IMR-90 (cell line): ENCODE results near the gene CMC2. TPM values are rescaled to one million over a fixed set of nuclear protein-coding genes. Genes with fewer than 3 reads are reported as not detected.

Source experiments
- ATAC-seq: fragments of 200-7000 bp; cut with Tn5 transposase; 2 replicates; pipeline ENCODE4 v1.9.1; 2020; ENCODE audit warnings: low read depth, mild to moderate bottlenecking, moderate library complexity
- BruUV-seq: library from RNA; stranded (reverse); fragments of 400-500 nt; replicated peaks from 2 replicates; lab custom pipeline; 2021; lab: Mats Ljungman, UMichigan
- CTCF ChIA-PET: fragments of 300-600 bp; formaldehyde crosslinking; extraction: SDS; loops from one replicate; lab custom pipeline; 2021; ENCODE audit warnings: antibody characterized with exemption; lab: Yijun Ruan, JAX
- POLR2A ChIA-PET: fragments of 300-600 bp; sonication (Branson Sonifier 250); formaldehyde crosslinking; loops from one replicate; lab custom pipeline; 2022; ENCODE audit warnings: antibody characterized with exemption; ENCODE audit not compliant: unreplicated experiment; lab: Charles Lee
- DNase-seq: peaks from one replicate; pipeline ENCODE4 v3.0.0; 2013
- H2AFZ ChIP-seq: replicated peaks from 2 replicates; pipeline ENCODE3; 2013; ENCODE audit warnings: low read length, mild to moderate bottlenecking; ENCODE audit not compliant: poor library complexity
- H2AK5ac ChIP-seq: 2 replicates; pipeline ENCODE4 v1.6.1; 2013; ENCODE audit warnings: low read depth, low read length, inconsistent platforms
- H2AK9ac ChIP-seq: replicated peaks from 2 replicates; pipeline ENCODE3; 2013; ENCODE audit warnings: mild to moderate bottlenecking, low read depth, low read length, moderate library complexity; ENCODE audit not compliant: poor library complexity
- H2BK120ac ChIP-seq: 2 replicates; pipeline ENCODE4 v1.6.1; 2013; ENCODE audit warnings: low read depth, low read length, inconsistent platforms
- H2BK15ac ChIP-seq: 3 replicates; pipeline ENCODE4 v1.6.1; 2013; ENCODE audit warnings: low read depth, low read length, inconsistent platforms
- H2BK20ac ChIP-seq: 2 replicates; pipeline ENCODE4 v1.6.1; 2013; ENCODE audit warnings: low read depth, mild to moderate bottlenecking, inconsistent platforms, low read length, moderate library complexity
- H2BK5ac ChIP-seq: 2 replicates; pipeline ENCODE4 v1.6.1; 2013; ENCODE audit warnings: mild to moderate bottlenecking, low read depth, low read length, inconsistent platforms; ENCODE audit not compliant: poor library complexity, severe bottlenecking
- H3K14ac ChIP-seq: replicated peaks from 2 replicates; pipeline ENCODE4 v1.6.1; 2013; ENCODE audit warnings: low read depth, low read length, inconsistent platforms
- H3K18ac ChIP-seq: 2 replicates; pipeline ENCODE4 v1.6.1; 2013; ENCODE audit warnings: low read depth, low read length, control low read depth
- H3K23ac ChIP-seq: 2 replicates; pipeline ENCODE4 v1.6.1; 2013; ENCODE audit warnings: low read depth, low read length, inconsistent platforms
- H3K27ac ChIP-seq: 2 replicates; pipeline ENCODE4 v1.5.1; 2013; ENCODE audit warnings: mild to moderate bottlenecking, control low read depth, low read length; ENCODE audit not compliant: insufficient read depth
- H3K27me3 ChIP-seq: 2 replicates; pipeline ENCODE4 v1.6.1; 2013; ENCODE audit warnings: low read length; ENCODE audit not compliant: control insufficient read depth, insufficient read depth
- H3K36me3 ChIP-seq: 2 replicates; pipeline ENCODE4 v1.6.1; 2013; ENCODE audit warnings: low read length, mixed read lengths; ENCODE audit not compliant: control insufficient read depth, insufficient read depth
- H3K4ac ChIP-seq: 2 replicates; pipeline ENCODE4 v1.6.1; 2013; ENCODE audit warnings: low read depth, low read length, inconsistent platforms
- H3K4me1 ChIP-seq: 2 replicates; pipeline ENCODE4 v1.6.1; 2013; ENCODE audit warnings: low read length, mixed read lengths; ENCODE audit not compliant: control insufficient read depth, insufficient read depth
- H3K4me2 ChIP-seq: 2 replicates; pipeline ENCODE4 v1.6.1; 2013; ENCODE audit warnings: low read depth, mild to moderate bottlenecking, control low read depth, low read length, moderate library complexity
- H3K4me3 ChIP-seq: 2 replicates; pipeline ENCODE4 v1.5.1; 2013; ENCODE audit warnings: low read depth, mild to moderate bottlenecking, control low read depth, low read length, moderate library complexity; ENCODE audit not compliant: insufficient read depth
- H3K56ac ChIP-seq: 2 replicates; pipeline ENCODE4 v1.6.1; 2013; ENCODE audit warnings: low read length, inconsistent platforms; ENCODE audit not compliant: insufficient read depth; ENCODE audit errors: extremely low read depth
- H3K79me1 ChIP-seq, 2 experiments: 2 replicates each; pipeline ENCODE4 v1.6.1; 2013; ENCODE audit warnings: low read length in 2 of 2, inconsistent platforms in 1 of 2, low read depth in 1 of 2
- H3K9ac ChIP-seq: 2 replicates; pipeline ENCODE4 v1.6.1; 2013; ENCODE audit warnings: low read depth, low read length, control low read depth
- H3K9me1 ChIP-seq: 2 replicates; pipeline ENCODE4 v1.6.1; 2013; ENCODE audit warnings: low read length, inconsistent platforms; ENCODE audit not compliant: insufficient read depth
- H3K9me3 ChIP-seq: 2 replicates; pipeline ENCODE4 v1.6.1; 2013; ENCODE audit warnings: low read length; ENCODE audit not compliant: control insufficient read depth, insufficient read depth
- H4K20me1 ChIP-seq: 2 replicates; pipeline ENCODE4 v1.6.1; 2013; ENCODE audit warnings: low read length, inconsistent platforms; ENCODE audit not compliant: insufficient read depth
- H4K5ac ChIP-seq: 2 replicates; pipeline ENCODE4 v1.6.1; 2013; ENCODE audit warnings: mild to moderate bottlenecking, low read depth, low read length, control low read depth
- H4K8ac ChIP-seq, 2 experiments: 2 replicates each; pipeline ENCODE4 v1.6.1; 2013; ENCODE audit warnings: low read depth in 2 of 2, low read length in 2 of 2, control low read depth in 1 of 2, inconsistent platforms in 1 of 2
- H4K91ac ChIP-seq: 2 replicates; pipeline ENCODE4 v1.6.1; 2013; ENCODE audit warnings: low read depth, low read length, inconsistent platforms; ENCODE audit not compliant: insufficient read depth
- BHLHE40 ChIP-seq: fragments of 150-350 bp; IDR thresholded peaks from 2 replicates; pipeline ENCODE4 v1.6.1; 2016; ENCODE audit warnings: mild to moderate bottlenecking, low read depth, low read length
- CEBPB ChIP-seq: IDR thresholded peaks from 2 replicates; pipeline ENCODE4 v1.6.1; 2012; ENCODE audit warnings: low read depth, low read length, improper control_type of control experiment
- CHD1 ChIP-seq: IDR thresholded peaks from 2 replicates; pipeline ENCODE4 v1.6.1; 2012; ENCODE audit warnings: low read depth, low read length, improper control_type of control experiment
- CTCF ChIP-seq: conservative IDR thresholded peaks from 2 replicates; pipeline ENCODE4 v1.5.1; 2012; ENCODE audit warnings: mild to moderate bottlenecking, low read depth, low read length, improper control_type of control experiment
- FOS ChIP-seq: fragments of 150-350 bp; IDR thresholded peaks from 2 replicates; pipeline ENCODE4 v1.6.1; 2016; ENCODE audit warnings: low read depth, low read length
- MAZ ChIP-seq: IDR thresholded peaks from 2 replicates; pipeline ENCODE4 v1.6.1; 2012; ENCODE audit warnings: low read depth, mild to moderate bottlenecking, low read length, improper control_type of control experiment, moderate library complexity, borderline replicate concordance
- MXI1 ChIP-seq: IDR thresholded peaks from 2 replicates; pipeline ENCODE4 v1.6.1; 2012; ENCODE audit warnings: low read depth, mild to moderate bottlenecking, low read length, moderate library complexity, borderline replicate concordance
- NFE2L2 ChIP-seq: fragments of 150-350 bp; IDR thresholded peaks from 2 replicates; pipeline ENCODE4 v1.6.1; 2016; ENCODE audit warnings: low read depth, mild to moderate bottlenecking, low read length
- POLR2A ChIP-seq: IDR thresholded peaks from 2 replicates; pipeline ENCODE4 v1.6.1; 2012; ENCODE audit warnings: mild to moderate bottlenecking, low read depth, low read length
- RFX5 ChIP-seq: IDR thresholded peaks from 2 replicates; pipeline ENCODE4 v1.8.0; 2012; ENCODE audit warnings: low read depth, mild to moderate bottlenecking, low read length, moderate library complexity
- SMC3 ChIP-seq: fragments of 150-350 bp; IDR thresholded peaks from 2 replicates; pipeline ENCODE4 v1.6.1; 2016; ENCODE audit warnings: low read depth, mild to moderate bottlenecking, antibody characterized with exemption, low read length, moderate library complexity
- WGBS, 2 experiments: methylation state at CpG; one replicate each; pipeline versions ENCODE4 v1.1.5 to v1.1.7; 2013; ENCODE audit warnings: missing lambda C conversion rate in 2 of 2; ENCODE audit not compliant: insufficient read length in 1 of 2; ENCODE audit errors: extremely low coverage in 2 of 2; 5-methylcytosine and 5-hydroxymethylcytosine counted together
- dilution Hi-C: fragments of 300-500 bp; cut with HindIII; formaldehyde crosslinking; loops from one replicate; pipeline ENCODE4 v1.14.3; 2018; ENCODE audit warnings: low sequenced_read_pairs; ENCODE audit not compliant: unreplicated experiment
- in situ Hi-C: fragments of 300-500 bp; cut with MboI; formaldehyde crosslinking; loops from 3 replicates; pipeline ENCODE4 v1.14.3; 2019; ENCODE audit warnings: low sequenced_read_pairs, inconsistent platforms, mixed read lengths
- intact Hi-C: fragments of 100-400 bp; cut with micrococcal nuclease; formaldehyde crosslinking; loops from 2 replicates; pipeline ENCODE4 v1.10.0; 2022
- polyA plus RNA-seq, 3 experiments: library from polyadenylated mRNA; depleted of rRNA; stranded (reverse); fragments of >200 nt; gene quantifications; 2 replicates each; pipeline ENCODE4 v1.2.3, GENCODE V29; 2012; ENCODE audit warnings: low replicate concordance in 1 of 3
- total RNA-seq: library from RNA; depleted of rRNA; stranded (reverse); fragments of >200 nt; gene quantifications from 2 replicates; pipeline ENCODE4 v1.2.3, GENCODE V29; 2012
- TF ChIP-seq, protein P1 (sequence below): fragments of 150-350 bp; IDR thresholded peaks from 2 replicates; pipeline ENCODE4 v1.6.1; 2016; ENCODE audit warnings: low read depth, mild to moderate bottlenecking, low read length, moderate library complexity, borderline replicate concordance
- TF ChIP-seq, protein P2 (sequence below): fragments of 150-350 bp; IDR thresholded peaks from 2 replicates; pipeline ENCODE4 v1.6.1; 2017; ENCODE audit warnings: mild to moderate bottlenecking, antibody characterized with exemption, low read length, low read depth

Gene CMC2
- total and polyA plus RNA-seq, 2 of the 4 experiments (the other 2 are of a cell fraction) = 57.0 to 104 TPM

- Histone ChIP-seq H3K4me1 (no peaks in the 10 kb centered on the region), H2AK5ac (no peak overlapping the region), H2BK20ac (no peak overlapping the region), H3K27me3 (no peaks in the 10 kb centered on the region), H4K20me1 (no peaks in the 10 kb centered on the region; the same call in 1 of the 2 replicates), H4K8ac (no peak overlapping the region), H3K36me3 (no peaks in the 10 kb centered on the region; the same call in 1 of the 2 replicates), H3K9me3 (no peaks in the 10 kb centered on the region), H3K14ac (no peak overlapping the region), H2BK5ac (no peak overlapping the region), H2AK9ac (no peak overlapping the region), H4K5ac (no peak overlapping the region), H3K4me2 (no peak overlapping the region), H3K4me3 (no peak overlapping the region), H2AFZ (no peak overlapping the region), H2BK15ac (no peak overlapping the region), H3K9ac (no peak overlapping the region), H3K9me1 (peaks cover 3% of the 10 kb centered on the region; the same call in 1 of the 2 replicates), H3K18ac (no peak overlapping the region), H3K56ac (no peak overlapping the region), H2BK120ac (no peak overlapping the region), H3K23ac (no peak overlapping the region), H3K79me1 (peaks cover 13 to 14% of the 10 kb centered on the region in 2 experiments; a peak in 3 of 4 replicates), H4K91ac (no peak overlapping the region), H3K27ac (no peak overlapping the region), H3K4ac (no peak overlapping the region)
- intact Hi-C loops = no loop called here
- dilution Hi-C loops = no loop called here
- no CpG with 5 or more reads among the region's 2 CpGs for WGBS, 2 experiments
- ATAC-seq = no peak
- DNase-seq = no peak
- ChIA-PET POLR2A (no interaction called here), CTCF (no interaction called here)
- in situ Hi-C loops = no loop called here
- TF ChIP-seq, protein P1, sequence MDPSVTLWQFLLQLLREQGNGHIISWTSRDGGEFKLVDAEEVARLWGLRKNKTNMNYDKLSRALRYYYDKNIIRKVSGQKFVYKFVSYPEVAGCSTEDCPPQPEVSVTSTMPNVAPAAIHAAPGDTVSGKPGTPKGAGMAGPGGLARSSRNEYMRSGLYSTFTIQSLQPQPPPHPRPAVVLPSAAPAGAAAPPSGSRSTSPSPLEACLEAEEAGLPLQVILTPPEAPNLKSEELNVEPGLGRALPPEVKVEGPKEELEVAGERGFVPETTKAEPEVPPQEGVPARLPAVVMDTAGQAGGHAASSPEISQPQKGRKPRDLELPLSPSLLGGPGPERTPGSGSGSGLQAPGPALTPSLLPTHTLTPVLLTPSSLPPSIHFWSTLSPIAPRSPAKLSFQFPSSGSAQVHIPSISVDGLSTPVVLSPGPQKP = no peak
- TF ChIP-seq BHLHE40 (no peak), NFE2L2 (no peak), CHD1 (no peak), MXI1 (no peak), CEBPB (no peak), MAZ (no peak), SMC3 (no peak), RFX5 (no peak), POLR2A (no peak), FOS (no peak), CTCF (no peak)
- TF ChIP-seq, protein P2, sequence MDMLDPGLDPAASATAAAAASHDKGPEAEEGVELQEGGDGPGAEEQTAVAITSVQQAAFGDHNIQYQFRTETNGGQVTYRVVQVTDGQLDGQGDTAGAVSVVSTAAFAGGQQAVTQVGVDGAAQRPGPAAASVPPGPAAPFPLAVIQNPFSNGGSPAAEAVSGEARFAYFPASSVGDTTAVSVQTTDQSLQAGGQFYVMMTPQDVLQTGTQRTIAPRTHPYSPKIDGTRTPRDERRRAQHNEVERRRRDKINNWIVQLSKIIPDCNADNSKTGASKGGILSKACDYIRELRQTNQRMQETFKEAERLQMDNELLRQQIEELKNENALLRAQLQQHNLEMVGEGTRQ = no peak
- BruUV-seq = no TSS peak
Measured at GRCh38 chr16:80971819-80972218, 34.9 kb downstream of the CMC2 start.
